ENCODE results near the gene ACTR3C.
"Not testable (repeated sequence)": the region's sequence is repeated elsewhere in the genome, so short reads cannot be mapped to it uniquely, and the experiment has no call there.

DNA sequence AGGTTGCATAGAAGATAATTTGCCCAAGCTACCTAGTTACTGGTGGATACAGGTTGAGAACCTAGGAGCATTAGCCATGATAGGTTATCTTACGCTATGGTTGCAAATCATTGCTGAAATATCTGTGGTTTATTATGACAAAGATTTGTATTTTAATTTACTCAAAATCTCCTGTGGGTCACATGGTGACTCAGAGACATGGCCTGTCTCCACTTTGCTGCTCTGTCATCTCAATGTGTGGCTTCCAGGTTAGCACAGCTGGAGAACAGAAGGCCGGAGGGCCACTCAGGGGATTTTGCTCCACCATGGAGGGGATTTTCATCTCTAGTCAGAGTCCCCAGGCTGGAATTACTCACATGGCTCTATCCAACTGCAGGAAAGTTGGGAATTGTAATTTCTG is 78.1 kb downstream of the ACTR3C start:
- TF ChIP-seq POLR2AphosphoS5, POLR2A (IDR thresholded peaks at IDR 0.05): not testable (repeated sequence)
- TF ChIP-seq, protein P1, sequence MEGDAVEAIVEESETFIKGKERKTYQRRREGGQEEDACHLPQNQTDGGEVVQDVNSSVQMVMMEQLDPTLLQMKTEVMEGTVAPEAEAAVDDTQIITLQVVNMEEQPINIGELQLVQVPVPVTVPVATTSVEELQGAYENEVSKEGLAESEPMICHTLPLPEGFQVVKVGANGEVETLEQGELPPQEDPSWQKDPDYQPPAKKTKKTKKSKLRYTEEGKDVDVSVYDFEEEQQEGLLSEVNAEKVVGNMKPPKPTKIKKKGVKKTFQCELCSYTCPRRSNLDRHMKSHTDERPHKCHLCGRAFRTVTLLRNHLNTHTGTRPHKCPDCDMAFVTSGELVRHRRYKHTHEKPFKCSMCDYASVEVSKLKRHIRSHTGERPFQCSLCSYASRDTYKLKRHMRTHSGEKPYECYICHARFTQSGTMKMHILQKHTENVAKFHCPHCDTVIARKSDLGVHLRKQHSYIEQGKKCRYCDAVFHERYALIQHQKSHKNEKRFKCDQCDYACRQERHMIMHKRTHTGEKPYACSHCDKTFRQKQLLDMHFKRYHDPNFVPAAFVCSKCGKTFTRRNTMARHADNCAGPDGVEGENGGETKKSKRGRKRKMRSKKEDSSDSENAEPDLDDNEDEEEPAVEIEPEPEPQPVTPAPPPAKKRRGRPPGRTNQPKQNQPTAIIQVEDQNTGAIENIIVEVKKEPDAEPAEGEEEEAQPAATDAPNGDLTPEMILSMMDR (IDR thresholded peaks at IDR 0.05): not testable (repeated sequence)

Measured in prostate gland (tissue), 2 donors.